SU-DHL-6 (cell line): ENCODE results near the gene ZBTB17.
A peak's percentile ranks its signal among the peaks of the same experiment; 100 is the strongest.

Experiments used
- H2AFZ ChIP-seq: fragments of 200-600 bp; sonication (generic); 2 replicates; pipeline ENCODE4 v1.6.1; 2014; ENCODE audit warnings: low read depth, mild to moderate bottlenecking, moderate library complexity, mixed read lengths, antibody characterized with exemption, low read length; ENCODE audit not compliant: severe bottlenecking
- H3F3A ChIP-seq: fragments of 200-600 bp; shearing (Covaris generic); 2 replicates; pipeline ENCODE4 v1.6.0; 2016; ENCODE audit warnings: antibody characterized with exemption, mild to moderate bottlenecking; ENCODE audit not compliant: insufficient read depth
- H3K27ac ChIP-seq: fragments of 200-600 bp; sonication (generic); 2 replicates; pipeline ENCODE4 v1.5.1; 2016; ENCODE audit warnings: low read depth, mild to moderate bottlenecking, low read length, moderate library complexity, mixed read lengths
- H3K27me3 ChIP-seq: fragments of 200-600 bp; sonication (generic), shearing (Covaris generic); 2 replicates; pipeline ENCODE4 v1.6.0; 2014; ENCODE audit warnings: mild to moderate bottlenecking, low read length
- H3K36me3 ChIP-seq: fragments of 200-600 bp; sonication (generic); 2 replicates; pipeline ENCODE4 v1.6.1; 2014; ENCODE audit warnings: mild to moderate bottlenecking, low read length, mixed read lengths
- H3K4me2 ChIP-seq: fragments of 300-600, 200-600 bp; shearing (Covaris generic), sonication (generic); 2 replicates; pipeline ENCODE4 v1.6.0; 2014; ENCODE audit warnings: low read length, low read depth, mild to moderate bottlenecking; ENCODE audit not compliant: poor library complexity, severe bottlenecking
- H3K4me3 ChIP-seq: fragments of 200-600 bp; sonication (generic); 2 replicates; pipeline ENCODE4 v1.5.1; 2014; ENCODE audit warnings: antibody characterized with exemption, low read length, mild to moderate bottlenecking, mixed read lengths; ENCODE audit not compliant: insufficient read depth, poor library complexity, severe bottlenecking
- H3K79me2 ChIP-seq: fragments of 200-600 bp; sonication (generic); 2 replicates; pipeline ENCODE4 v1.6.1; 2014; ENCODE audit warnings: mild to moderate bottlenecking, low read length, moderate library complexity; ENCODE audit not compliant: insufficient read depth
- H3K9ac ChIP-seq: fragments of 200-600 bp; sonication (generic); 2 replicates; pipeline ENCODE4 v1.7.0; 2014; ENCODE audit warnings: mild to moderate bottlenecking, low read length
- H3K9me2 ChIP-seq: fragments of 200-600 bp; sonication (generic); replicated peaks from 2 replicates; pipeline ENCODE4 v1.6.1; 2014; ENCODE audit warnings: low read length; ENCODE audit not compliant: insufficient read depth
- H3K9me3 ChIP-seq: fragments of 200-600 bp; sonication (generic); 2 replicates; pipeline ENCODE4 v1.6.1; 2014; ENCODE audit warnings: low read length, mixed read lengths; ENCODE audit not compliant: insufficient read depth
- H4K20me1 ChIP-seq: fragments of 200-600 bp; sonication (generic); 2 replicates; pipeline ENCODE4 v1.6.1; 2014; ENCODE audit warnings: low read depth, mild to moderate bottlenecking, antibody characterized with exemption, low read length, moderate library complexity, mixed read lengths
- EZH2phosphoT487 ChIP-seq: fragments of 200-600 bp; sonication (generic), shearing (Covaris generic); conservative IDR thresholded peaks from 2 replicates; pipeline ENCODE4 v1.6.1; 2018; ENCODE audit warnings: mild to moderate bottlenecking, antibody characterized with exemption, low read length, moderate library complexity, mixed read lengths
- TF ChIP-seq, protein P1 (sequence below): fragments of 200-600 bp; sonication (generic); IDR thresholded peaks from one replicate; pipeline ENCODE4 v1.5.1; 2017; ENCODE audit warnings: antibody characterized with exemption, mild to moderate bottlenecking, low read length, moderate library complexity; ENCODE audit not compliant: insufficient read depth, poor library complexity, severe bottlenecking

Gene ZBTB17

DNA sequence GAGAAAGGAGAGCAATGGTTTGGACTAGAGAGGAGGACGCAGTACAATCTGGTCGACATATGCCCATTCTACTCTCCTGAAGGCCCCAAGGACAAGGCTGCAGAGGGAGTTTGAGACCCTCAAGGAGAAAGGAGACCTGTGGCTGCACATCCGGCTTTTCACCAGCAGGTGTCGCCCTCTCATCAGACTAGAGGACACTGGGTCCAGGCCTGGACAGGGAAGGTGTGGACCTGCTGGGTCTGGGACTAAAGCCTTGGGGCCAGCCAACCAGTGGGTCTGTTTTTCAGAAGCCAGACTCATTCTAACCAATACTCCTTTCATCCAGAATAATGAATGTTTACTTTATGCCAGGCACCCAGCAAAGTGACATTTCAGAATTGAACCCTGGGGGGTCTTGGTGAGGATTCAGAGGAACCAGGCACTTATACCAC, 33.1 kb upstream of the ZBTB17 start:
- Histone ChIP-seq H3K4me3 (no peak overlapping the region), H3K79me2 (no peaks in the 10 kb centered on the region), H3K9ac (no peak overlapping the region), H3F3A (no peaks in the 10 kb centered on the region), H3K27me3 (no peaks in the 10 kb centered on the region), H3K4me2 (no peak overlapping the region), H3K36me3 (no peaks in the 10 kb centered on the region), H3K27ac (no peak overlapping the region), H4K20me1 (no peaks in the 10 kb centered on the region), H3K9me3 (no peaks in the 10 kb centered on the region), H2AFZ (no peak overlapping the region), H3K9me2 (no peaks in the 10 kb centered on the region)
- TF ChIP-seq, protein P1, sequence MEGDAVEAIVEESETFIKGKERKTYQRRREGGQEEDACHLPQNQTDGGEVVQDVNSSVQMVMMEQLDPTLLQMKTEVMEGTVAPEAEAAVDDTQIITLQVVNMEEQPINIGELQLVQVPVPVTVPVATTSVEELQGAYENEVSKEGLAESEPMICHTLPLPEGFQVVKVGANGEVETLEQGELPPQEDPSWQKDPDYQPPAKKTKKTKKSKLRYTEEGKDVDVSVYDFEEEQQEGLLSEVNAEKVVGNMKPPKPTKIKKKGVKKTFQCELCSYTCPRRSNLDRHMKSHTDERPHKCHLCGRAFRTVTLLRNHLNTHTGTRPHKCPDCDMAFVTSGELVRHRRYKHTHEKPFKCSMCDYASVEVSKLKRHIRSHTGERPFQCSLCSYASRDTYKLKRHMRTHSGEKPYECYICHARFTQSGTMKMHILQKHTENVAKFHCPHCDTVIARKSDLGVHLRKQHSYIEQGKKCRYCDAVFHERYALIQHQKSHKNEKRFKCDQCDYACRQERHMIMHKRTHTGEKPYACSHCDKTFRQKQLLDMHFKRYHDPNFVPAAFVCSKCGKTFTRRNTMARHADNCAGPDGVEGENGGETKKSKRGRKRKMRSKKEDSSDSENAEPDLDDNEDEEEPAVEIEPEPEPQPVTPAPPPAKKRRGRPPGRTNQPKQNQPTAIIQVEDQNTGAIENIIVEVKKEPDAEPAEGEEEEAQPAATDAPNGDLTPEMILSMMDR, result peak; percentile 94
- no peak for TF ChIP-seq EZH2phosphoT487

DNA sequence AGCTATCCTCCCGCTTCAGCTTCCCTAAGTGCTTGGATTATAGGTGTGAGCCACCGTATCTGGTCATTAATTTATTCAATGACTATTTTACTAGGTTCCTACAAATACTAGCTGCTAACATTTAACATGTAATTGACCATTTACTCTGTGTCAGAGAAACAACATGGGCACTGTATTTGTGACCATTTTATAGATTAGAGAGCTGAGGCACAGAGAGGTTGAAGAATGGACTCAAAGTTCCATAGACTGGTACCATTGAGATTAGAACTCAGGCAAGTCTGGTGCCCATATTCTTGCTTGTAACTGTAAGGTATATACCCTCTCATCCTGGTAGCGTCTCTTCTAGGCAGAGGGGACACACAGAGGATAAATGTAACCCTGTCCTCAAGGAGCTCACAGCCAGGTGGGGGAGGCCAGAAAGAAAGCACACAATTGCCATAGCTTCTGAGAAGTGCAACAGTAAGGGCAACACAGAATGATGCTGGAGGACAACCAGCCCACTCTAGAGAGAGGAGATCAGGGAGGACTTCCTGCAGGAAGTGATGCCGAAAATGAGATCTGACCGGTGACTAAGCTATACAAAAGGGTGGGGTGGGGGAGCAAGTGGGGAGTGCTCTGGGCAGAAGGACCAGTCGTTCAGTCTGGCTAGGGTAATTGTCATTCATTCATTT, 31.9 kb upstream of the ZBTB17 start:
- Histone ChIP-seq H3K27ac (no peak overlapping the region), H3K4me2 (no peak overlapping the region), H3K4me3 (no peak overlapping the region), H3K9ac (no peak overlapping the region), H3K36me3 (no peaks in the 10 kb centered on the region), H4K20me1 (no peaks in the 10 kb centered on the region), H3K79me2 (no peaks in the 10 kb centered on the region), H3K9me3 (no peaks in the 10 kb centered on the region), H2AFZ (no peak overlapping the region), H3F3A (no peaks in the 10 kb centered on the region), H3K27me3 (no peaks in the 10 kb centered on the region), H3K9me2 (no peaks in the 10 kb centered on the region)
- TF ChIP-seq, protein P1, result no peak
- no peak for TF ChIP-seq EZH2phosphoT487

DNA sequence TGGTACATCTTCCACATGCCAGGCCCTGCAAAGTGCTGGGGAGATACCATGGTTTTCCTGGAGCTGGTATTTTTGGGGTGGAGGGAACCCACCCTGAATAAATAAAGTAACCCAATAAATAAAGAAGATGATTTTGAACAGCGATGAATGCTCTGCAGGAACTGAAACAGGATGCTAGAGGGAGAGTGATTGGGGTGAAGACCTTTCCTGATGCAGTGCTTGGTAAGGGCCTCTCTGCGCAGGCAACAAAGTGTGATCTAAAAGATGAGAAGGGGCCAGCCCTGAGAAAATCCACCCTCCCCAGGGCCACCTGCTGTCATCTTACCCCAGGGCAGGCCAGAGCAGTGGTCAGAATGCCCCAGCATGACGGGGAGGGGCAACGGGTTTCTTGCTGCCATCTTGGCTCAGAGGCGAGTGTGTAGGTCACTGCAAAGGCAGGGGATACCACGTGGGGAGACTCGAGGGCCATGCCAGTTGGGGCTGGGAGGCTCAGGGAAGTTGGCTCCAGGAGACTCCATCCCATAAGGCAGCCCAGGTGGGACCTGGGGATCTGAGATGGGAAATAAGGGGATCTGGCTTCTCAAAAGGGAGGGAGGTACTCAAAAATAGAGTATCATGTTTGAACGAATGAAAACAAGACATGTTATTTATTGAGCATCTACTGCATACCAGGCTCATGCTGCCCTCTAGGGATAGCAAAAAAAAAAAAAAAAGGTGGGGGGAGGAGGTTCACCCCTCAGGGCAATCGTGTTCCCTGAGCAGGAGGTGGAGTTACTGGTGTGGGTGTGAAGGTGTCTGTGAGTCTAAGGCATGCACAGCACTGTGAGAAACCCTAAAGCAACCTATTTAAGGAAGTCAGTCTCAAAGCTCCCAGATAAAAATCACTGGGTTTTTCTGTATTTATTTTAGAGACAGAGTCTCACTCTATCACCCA, 30.9 kb upstream of the ZBTB17 start:
- H3K27me3 ChIP-seq, result no peaks in the 10 kb centered on the region
- H3K9me3 ChIP-seq, result no peaks in the 10 kb centered on the region
- no peak overlapping the region for H3K9ac ChIP-seq
- H4K20me1 ChIP-seq, result no peaks in the 10 kb centered on the region
- no peaks in the 10 kb centered on the region for H3K36me3 ChIP-seq
- no peak overlapping the region for H3K4me3 ChIP-seq
- TF ChIP-seq EZH2phosphoT487, result no peak
- TF ChIP-seq, protein P1, result no peak
- no peaks in the 10 kb centered on the region for H3K9me2 ChIP-seq
- no peaks in the 10 kb centered on the region for H3F3A ChIP-seq
- no peak overlapping the region for H3K4me2 ChIP-seq
- H3K79me2 ChIP-seq, result no peaks in the 10 kb centered on the region
- no peak overlapping the region for H3K27ac ChIP-seq
- no peak overlapping the region for H2AFZ ChIP-seq
